Measurements from ENCODE around the gene ZCCHC24.

The ZCCHC24 gene

DNA sequence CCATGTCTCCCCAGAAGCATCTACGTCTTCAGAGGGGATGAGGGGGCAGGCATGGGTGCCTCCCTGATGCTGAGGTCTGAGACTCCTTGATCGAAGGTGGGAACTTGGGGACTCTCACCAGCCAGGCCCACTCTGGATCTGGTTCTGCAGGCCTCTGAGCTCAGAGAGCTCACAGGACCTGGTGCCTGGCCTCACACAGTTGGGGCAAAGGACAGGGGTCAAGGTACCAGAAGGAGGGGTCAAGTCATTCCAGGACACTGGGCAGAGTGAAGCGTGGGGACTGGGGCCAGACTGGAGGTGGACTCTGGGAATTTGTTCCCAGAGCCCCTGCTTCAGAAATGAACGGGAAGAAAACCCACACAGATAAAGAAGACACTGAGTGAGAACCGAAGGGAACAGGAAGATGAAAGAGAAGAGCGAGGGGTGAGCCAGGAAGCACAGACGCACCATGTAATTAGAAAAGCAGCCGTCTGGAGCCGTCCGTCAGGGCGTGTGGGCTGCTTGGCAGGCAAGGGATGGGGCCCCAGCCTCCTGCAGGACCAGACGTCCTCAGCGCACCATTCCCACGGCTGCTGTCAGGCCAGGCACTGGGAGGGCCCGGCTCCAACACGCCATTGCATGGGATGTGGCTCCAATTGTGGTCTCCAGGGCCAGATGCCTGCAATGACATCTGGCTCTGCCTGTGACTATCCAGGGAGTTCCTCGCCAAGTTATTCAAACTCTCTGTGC lies 47.7 kb downstream of the ZCCHC24 start:
- DNase-seq: peak; percentile 63

DNA sequence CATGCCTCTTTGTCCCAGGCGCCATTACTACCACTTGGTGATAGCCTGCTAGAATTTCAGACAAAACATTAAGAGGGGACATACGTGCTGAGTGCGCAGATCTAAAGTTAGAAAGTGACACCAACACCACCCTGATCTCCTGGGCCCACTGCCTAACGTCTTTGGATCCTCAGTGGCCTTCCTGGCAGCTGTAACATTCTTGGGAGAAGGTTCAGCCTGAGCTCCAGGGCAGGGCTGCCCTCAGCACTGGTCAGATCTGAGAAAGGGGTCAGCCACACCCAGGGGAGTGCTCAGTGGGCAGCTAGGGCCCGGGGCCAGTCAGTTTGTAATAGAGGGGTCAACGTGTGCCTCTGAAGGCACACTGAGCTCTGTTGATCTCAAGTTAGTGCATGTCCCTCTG lies 48.4 kb downstream of the ZCCHC24 start:
- no peak for DNase-seq

DNA sequence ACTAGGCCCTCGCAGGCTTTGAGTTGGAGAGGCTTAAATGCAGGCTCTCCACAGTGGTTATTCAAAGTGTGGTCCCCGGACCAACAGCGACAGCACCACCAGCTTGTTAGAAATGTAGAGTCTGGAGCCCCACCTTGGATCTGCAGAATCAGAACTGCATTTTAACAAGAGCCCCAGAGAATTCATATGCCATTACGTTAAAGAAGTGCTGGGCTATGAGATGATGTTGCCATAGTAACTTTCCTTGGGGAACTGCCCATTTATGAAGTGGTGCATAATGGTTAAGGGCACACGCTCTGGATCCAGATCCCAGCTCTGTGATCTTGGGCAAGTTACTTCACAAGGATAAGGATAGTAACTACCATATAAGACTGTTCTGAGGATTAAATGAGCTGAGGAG lies 48.9 kb downstream of the ZCCHC24 start:
- no peak for DNase-seq

DNA sequence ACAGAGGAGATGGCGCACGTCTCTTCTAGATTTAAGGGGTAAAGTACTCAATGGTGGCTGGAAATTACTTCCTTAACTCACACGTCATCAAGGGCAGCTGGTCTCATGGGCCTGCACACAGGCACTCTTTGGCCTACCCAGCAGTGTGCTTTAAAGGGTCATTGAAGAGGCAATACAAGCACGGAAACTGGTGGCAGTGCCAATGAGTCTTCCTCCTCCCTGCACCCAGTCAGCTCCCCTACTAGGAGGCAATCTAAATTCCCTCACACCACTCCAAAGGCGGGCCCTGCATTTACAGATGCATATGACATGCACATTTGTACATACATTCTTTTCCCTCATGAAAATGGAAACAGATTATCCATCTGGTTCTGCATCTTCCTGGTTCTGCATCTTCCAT lies 50.8 kb downstream of the ZCCHC24 start:
- DNase-seq: no peak

DNA sequence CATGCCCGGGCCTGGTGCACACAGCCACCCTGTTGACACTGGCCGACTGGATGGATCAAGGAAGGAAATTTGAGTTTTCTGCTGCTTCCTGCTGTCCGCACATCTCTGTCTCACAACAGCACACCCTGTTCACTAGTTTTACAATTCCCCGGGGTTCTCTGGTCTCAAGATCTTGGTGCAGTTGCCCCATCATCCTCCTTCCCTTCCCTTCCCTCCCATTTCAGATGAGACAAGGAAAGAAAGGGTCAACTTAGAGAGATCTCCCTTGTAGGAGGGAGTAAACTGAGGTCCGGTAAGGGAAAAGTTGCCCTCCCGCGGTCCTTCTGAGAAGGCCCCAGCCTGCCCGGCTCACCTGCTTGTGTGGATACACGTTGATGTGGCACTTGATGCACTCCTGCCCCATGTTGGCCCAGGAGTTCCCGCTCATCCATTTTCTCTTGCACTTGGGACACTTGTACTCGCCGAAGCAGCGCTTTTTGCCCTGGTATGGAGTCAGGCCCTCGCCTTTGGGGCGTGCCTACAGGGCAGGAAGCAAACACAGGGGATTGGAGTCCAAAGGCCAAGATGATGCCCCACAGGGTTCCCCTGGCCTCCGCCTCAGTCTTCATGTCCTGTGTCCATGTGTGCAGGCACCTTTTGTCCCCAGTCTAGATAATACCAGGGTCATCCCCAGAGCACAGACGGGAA lies 51.4 kb downstream of the ZCCHC24 start:
- no peak for DNase-seq

DNA sequence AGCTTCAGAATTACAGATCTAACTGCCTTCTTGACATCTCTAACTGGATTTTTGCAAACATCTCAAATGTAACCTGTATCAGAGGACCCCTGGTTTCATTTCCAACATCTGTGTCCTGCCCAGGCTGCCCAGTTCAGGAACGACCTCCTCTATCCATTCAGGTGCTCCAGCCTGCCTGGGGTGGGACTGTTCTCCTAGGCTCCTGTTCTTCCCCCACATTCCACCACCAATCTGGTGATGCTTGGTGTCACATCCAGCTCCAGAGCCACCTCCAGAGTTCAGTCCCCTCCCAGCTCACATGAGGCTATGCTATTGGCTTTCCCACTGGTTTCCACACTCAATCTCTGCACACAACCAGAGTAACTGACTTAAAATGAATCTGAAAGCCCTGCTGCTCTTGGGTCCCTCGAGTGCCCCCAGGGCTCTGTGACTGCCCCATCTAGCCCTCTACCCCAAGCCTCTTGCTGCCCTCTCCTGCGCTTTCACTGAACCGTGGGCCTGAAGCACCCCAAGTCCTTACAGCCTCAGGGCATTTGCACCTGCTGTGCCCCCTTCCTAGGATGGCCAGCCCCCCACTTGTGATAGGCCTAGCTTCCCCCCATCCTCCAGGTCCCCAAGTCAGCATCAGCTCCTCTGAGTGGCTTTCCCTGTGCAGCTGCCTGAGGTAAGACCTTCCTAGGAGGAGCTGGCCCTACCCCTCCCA lies 52.1 kb downstream of the ZCCHC24 start:
- no peak for DNase-seq

DNA sequence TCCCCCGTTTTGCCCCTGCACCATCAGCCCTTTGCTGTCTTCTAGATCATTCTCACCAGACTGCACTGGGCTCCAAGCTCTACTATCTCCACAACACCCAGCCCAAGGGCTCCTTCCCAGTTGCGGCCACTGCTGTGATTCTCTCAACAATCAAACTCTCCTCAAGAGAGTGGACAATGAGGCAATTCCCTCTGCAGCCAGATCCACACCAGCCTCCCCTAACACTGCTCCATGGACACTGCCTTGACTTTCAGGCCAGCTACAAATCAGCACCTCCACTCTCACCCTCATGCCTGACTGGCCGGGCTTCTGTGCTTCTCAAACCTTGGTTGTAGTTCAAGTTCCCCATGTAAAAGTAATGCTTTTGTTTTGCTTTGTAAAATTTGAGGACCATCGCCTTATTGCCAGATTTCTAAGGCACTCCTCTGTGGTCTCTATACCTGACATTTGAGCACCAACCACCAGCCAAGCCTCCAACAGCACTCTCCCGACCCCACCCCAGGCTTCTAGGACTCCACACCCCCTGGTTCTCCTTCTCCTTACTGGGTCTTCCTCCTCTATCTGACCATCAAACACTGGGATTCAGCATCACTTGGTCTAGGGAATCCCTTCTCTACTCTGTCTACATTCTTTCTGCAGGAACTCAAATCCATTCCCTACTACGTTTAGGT lies 52.8 kb downstream of the ZCCHC24 start:
- no peak for DNase-seq

DNA sequence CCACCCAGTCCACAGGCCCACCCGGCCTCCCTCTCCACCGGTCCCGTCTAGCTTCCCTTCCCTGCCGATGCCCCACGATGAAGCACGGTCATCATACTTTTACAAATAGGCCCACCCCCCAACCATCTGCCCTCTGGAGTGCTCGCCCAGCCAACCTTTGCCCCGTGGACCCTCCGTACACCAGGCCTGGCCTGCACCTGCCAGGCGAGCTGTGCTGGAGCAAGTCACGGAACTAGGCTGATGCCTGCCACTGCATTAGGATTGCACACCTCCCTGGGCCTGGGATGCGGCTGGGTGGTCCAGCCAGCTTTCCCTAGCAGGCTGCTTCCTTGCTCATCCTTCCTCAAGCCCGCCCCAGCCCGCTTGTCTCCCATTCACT lies 53.4 kb downstream of the ZCCHC24 start:
- no peak for DNase-seq

DNA sequence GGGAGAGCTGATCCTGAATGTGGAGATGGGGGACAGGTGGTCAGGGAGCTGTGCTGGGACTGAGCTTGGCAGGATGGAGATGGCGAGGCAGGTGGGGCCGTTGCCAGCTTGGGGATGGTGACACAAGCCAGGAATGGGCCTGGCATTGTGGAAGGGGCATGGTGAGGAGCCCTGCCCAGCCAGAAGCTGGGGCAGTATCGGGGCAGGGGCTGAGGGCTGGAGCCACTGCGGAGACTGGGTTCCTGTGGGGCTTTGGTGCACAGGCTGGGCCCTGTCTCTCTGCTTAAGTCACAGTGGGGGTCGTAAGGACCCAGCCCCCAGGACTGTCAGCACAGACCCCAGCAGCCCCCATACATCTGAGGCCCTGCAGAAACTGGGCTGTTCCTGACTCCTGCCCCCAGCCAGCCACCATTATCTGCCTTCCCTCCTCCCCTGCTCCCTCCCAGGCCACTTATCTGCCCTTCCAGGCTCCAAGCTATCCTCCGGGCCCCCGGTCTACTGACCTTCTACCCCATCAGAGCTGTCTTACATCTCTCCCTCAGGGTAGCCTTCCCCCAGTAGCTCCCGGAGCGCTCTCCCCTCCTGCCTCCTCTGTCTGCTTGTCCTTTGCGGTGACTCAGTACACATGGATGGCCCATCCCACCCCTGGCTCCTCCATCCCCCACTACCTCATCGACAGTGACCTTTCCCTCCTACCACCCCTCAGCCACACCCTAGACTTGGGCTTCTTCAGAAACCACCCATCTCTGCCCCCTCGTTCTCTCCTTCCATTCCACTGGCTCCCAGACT lies 54.0 kb downstream of the ZCCHC24 start:
- DNase-seq: no peak

DNA sequence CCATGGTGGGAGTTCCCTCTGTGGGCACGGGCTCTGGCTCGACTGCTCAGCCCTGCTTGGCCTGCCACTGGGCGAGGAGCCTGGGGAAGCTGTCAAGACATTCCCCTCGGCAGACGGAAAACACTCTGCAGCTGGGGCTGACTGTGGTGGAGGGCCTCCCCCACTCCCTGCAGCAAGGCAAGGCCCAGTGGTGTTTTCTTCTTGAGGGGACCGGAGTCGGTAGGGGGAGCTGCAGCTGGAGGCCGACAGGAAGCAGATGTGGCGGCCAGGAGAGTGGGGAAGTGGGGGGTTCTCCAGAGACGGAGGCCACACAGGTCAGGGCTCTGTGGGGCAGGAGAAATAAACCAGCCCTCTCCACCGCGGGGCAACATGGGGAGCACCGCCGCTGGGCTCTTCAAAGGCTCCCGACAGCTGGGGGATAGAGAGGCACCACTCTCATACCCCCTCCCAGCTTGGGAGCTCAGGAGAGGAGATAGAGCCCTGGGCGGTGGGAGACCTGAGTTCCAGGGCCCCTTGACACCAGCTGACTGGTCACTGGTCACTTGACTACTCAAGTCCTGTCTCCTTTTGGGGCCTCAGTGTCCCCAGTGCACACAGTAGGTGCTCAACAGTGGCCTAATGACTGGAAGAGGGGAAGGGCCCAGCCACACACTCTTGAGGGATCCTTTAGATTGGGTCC lies 54.7 kb downstream of the ZCCHC24 start:
- DNase-seq: no peak

DNA sequence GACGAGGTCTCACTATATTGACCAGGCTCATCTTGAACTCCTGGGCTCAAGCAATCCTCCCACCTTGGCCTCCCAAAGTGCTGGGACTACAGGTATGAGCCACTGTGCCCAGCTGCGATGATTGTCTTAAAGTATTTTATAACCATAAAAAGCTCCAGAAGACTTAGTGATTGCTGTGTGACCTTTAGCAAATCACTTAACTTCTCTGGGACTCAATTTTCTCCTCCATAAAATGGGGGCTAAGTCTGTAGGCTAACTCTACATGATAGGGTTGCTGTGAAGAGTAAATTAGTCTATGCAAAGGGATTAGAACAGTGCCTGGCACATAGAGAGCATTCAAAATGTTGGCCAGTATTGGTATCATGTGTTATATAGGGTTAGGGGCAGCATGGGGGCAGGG lies 55.4 kb downstream of the ZCCHC24 start:
- DNase-seq: no peak

DNA sequence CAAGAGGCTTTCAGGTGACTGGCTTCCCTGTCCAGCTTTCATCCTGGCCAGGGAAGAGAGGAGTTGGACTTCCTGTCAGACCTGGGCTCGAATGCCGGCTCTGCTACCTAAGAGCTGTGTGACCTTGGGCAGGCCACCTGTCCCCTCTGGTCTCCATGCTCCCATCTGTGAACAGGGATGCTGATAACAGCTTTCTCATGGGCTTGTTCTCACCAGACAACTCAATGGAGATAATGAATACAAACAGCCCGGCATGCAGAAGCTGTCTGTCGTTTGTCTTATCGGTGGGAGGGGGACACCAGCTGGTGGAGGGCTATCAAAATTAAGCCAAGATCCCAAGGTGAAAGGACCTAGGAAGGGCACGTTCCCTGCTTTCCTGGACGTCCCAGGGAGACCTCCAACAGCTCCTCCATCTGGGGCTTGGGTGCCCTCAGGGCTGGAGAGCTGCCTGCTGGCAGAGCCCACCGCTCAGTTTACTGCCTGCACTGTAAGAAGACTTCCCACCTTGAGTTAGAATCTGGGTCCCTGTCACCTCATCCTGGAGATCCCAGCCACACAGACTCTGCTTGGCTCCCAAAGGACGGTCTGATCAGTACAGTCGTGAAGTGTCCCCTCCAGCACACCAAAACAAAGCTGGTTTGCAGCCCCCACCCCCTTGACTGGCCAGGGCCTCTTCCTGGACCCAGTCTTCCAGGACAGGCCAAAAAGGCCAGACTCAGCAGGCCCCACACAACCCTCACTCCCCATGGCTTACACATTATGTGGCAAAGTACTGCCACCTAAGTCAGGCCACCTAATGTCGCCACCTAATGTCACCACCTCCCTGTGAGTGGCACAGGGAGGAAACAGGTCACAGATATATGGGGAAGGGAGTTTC lies 57.2 kb downstream of the ZCCHC24 start:
- DNase-seq: no peak

DNA sequence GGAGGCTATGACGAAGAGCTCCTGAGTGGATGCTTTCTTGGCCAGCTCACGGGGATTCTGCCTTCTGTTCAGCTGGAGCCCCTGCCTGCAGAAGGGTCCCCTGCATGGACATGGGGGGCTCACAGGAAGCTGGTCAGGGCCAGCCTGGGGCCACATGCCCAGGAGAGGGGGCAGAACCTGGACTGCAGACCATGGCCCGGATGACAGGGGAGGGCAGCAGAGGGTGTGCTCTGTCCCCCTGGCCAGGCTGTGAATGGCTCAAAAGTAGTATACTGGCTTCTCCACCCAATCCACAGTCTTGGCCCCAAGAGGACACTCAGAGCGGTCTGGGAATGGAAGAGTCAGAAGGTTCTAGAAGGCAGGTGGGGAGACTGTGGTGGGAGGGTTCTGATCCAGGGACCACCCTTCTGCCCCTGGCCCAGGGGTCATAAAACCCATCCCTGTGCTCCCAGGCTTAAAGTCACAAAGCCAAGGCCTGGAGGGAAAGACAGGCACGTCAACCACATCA lies 57.9 kb downstream of the ZCCHC24 start:
- DNase-seq: no peak

DNA sequence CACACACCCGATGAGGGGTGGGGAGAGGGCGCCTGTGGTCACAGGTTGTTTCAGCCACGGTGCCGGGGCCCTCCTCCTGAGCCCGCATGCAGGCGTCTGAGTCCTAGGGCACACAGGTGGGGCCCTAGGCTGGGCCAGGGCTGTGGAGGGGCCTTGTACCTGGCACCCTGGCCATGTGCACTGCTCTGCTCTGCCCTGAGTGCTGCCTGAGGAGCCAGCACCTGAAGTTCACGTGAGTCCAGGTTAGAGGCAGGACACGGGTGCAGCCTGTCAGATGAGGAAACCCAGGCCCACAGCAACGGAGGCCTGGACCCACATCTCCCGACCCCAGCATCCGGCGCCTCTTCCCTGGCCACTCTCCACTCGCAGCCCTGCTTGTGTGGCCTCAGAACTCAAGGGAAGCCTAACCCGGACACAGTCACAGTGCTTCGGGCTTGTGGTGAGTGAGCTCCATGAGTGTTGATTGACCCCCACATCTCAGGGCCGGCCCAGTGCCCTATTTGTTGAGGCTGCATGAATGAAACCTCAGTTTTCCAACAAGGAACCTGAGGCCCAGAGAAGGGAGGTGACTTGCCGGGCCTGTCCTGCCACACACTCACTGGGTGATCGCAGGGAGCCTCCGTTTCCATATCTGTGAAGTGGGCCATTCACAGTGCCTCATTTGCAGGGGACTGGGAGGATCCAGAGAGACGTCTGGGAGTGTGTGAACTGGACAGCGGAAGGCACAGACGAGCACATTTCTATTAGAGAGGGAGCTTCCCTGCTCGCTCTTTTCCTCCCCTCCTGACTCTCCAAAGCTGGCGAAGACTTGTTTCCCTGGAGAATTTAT lies 58.6 kb downstream of the ZCCHC24 start:
- DNase-seq: no peak

DNA sequence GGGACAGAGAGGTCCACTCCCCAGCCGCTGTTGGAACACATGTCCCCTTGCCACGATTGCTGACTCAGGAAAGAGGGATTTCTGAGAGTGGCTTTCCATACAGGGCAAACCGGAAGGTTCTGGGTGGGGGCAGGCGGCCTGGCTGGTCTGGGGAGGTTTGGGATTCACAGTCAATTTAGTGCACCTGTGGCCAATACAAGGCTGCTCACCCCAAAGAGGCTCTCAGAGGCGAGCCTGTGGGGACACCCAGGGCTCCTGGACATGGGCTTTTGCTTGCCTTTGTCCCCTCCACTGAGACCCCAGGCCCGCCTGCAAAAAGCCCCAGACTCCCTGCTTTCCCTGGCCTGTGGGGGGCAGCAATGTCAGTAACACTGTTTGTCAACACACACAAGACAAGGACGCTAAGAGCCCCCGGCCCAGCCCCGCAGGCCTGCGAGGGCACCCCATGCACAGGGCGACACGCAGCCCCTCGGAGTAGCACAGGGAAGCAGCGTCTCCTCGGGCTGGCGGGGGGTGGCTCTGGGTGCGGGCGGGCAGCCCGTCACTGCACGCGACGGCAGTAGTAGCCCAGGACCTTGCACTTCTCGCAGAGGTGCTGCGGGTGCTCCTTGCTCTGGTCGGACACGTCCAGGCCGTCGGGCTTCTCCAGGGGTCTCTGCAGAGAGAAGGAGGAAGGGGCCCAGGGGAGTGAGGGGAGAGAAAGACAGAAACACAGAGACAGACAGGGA lies 59.5 kb downstream of the ZCCHC24 start:
- DNase-seq: no peak

DNA sequence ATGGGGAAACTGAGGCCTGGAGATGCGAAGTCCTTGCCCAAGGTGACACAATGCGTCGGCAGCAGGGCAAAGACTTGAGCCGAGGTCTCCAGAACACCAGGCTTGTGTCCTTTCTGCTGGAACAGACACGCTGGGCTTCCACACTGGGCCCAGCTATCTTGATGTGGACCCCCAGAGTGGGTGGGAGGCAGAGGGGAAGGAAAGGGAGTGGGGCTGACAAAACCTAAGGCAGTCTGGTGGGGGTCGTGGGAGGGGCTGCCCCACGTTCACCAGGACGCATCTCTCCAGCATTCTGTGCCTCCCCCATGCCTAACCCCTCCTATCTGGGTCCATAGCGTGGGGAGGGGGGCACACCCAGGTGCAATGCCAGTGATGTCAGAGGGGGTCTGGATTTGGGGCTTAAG lies 60.0 kb downstream of the ZCCHC24 start:
- no peak for DNase-seq

DNA sequence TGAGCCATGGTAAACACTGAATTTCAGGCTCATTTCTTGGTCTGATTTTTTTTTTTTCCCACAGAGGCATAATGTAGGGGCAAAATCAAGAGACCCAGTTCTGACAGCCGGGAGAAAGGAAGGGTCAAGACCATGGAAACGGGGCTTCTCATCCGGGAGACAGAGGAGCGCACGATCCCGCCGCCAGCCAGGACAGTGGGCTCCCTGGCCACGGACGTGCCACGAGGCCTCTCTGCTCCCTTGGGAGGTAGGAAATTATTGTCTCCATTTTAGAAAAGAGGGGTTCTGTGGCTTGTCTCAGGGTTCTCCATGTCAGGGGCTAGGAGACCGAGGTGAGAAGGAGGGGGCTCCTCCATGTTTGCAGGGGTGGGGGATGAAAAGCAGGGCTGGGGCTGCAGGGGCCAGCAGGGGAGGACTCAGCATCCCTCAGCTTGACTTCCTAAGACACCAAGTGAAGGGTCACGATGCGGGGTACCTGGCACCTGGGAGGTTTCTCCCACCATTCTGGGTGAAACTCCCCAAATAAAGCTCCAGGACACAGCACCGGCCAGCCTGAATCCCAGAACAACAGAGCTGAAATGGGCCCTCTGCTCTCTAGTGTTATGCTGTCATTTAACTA lies 60.5 kb downstream of the ZCCHC24 start:
- no peak for DNase-seq

DNA sequence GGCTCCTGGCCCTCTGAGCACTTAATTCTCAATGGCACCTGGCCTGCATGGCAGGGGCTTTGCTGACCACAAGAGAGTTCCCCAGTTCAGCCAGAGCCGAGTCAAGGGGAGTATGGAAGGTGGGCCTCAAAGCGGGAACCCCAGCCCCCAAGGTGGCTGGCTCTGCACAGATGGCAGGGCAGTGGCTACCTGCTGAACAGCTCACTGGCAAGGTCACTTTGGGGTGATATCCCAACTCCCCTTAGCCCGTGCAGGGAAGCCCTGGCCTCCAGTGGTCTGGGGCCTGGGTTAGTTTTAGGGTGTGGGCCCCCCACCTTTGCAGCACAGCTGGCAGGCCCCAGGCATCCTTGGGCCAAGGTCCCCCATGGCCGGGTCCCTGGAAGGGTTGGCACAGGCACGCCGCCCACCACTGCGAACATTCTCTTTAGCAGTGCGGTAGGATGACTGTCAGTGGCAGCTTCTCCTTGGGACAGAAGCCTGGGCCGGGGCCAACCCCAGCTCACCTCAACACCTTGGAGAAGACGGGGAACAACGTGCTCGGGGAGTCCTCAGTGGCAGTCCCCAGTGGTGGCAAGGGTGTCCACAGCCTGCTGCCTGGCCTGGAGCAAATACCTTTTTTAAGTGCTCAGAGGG lies 61.3 kb downstream of the ZCCHC24 start:
- no peak for DNase-seq

Measured in fibroblast of skin of abdomen (primary cell).